Measurements from ENCODE around the gene SMIM43. TPM values are rescaled to one million over a fixed set of nuclear protein-coding genes. Genes with fewer than 3 reads are reported as not detected.

SMIM43 gene
- polyA plus RNA-seq, result not detected

DNA sequence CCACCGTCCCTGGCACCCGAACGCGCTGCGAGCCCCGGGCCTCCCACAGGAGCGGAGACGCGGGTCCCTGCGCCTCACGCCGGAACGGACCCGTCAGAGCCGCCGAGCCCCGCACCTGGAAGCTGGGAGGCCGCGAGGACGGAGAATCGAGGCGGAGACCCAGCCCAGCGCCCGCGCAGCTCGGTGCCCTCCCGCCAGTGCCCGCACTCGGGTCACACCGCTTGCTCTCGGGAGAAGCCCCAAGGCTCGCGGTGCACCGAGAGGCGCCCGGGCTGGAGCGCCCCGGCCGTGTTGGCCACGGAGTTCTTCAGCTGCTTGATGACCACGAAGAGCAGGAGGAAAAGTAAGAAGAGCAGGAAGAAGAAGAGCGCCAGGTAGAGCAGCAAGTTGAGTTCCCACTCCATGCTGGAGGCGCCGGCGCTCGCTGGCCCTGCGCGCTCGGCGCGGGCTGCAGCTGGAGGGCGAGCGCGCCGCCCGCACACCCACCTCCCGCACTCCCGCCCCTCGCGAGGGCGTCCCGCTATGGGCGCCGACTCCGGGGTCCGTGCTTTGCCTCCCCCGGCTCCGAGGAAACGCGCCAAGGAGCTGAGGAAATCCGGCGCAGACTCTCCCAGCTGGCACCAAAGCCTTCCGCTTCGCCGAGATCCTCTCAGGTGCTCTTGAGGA lies at the start of gene SMIM43:
SMIM43 (minus strand) TSS at position 463 of the 666 bp plus-strand sequence; CDS start at position 404, 59 bp downstream.
- peaks cover 0 to 3% of the 10 kb centered on the region in 2 donors for H3K4me1 Mint-ChIP-seq
- no peaks in the 10 kb centered on the region for H3K36me3 Mint-ChIP-seq
- peaks cover 14 to 22% (median 19%) of the 10 kb centered on the region in 3 donors for H3K27me3 Mint-ChIP-seq (ENCODE audit: low read depth in 3 of 3)
- DNase-seq, result no peak
- H3K27ac Mint-ChIP-seq, result no peak within 1 kb of the TSS
- H3K4me3 Mint-ChIP-seq, result no peak within 1 kb of the TSS
- H3K9me3 Mint-ChIP-seq, result no peaks in the 10 kb centered on the region

DNA sequence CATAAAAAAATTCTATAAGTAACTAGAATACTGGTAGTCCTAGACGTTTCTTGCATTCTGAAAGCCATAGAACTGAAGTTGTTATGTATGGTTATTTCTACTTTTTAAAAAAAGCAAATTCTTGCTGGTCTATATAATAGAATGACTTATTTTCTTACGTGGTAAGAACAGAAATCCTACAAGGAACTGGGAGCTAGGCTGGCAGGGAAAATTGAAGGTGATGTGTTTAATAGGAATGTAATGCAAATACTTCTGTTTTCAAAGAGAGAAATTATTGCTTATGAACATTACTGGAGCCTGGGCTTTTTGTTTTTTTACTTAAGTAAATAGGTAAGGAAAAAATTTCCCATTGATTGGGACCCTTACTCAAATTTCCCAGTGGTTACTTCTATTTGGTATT lies 49.8 kb upstream of the SMIM43 start:
- Mint-ChIP-seq H3K27me3 (ENCODE audit: low read depth in 3 of 3) (peaks cover 0 to 2% (median 0%) of the 10 kb centered on the region in 3 donors), H3K4me3 (no peak overlapping the region), H3K9me3 (no peaks in the 10 kb centered on the region), H3K4me1 (peaks cover 4 to 10% of the 10 kb centered on the region in 2 donors), H3K36me3 (peaks cover 8 to 54% (median 22%) of the 10 kb centered on the region in 3 donors), H3K27ac (no peak overlapping the region)
- DNase-seq, result no peak

- Mint-ChIP-seq H3K27ac (no peak overlapping the region), H3K4me1 (peaks cover 4 to 10% of the 10 kb centered on the region in 2 donors), H3K9me3 (no peaks in the 10 kb centered on the region), H3K27me3 (ENCODE audit: low read depth in 3 of 3) (no peaks in the 10 kb centered on the region), H3K36me3 (peaks cover 14 to 44% (median 32%) of the 10 kb centered on the region in 3 donors), H3K4me3 (no peak overlapping the region)
- DNase-seq, result no peak
These were observed 46.2 kb upstream of the SMIM43 start for GRCh38 chr4:121811122-121811521.

DNA sequence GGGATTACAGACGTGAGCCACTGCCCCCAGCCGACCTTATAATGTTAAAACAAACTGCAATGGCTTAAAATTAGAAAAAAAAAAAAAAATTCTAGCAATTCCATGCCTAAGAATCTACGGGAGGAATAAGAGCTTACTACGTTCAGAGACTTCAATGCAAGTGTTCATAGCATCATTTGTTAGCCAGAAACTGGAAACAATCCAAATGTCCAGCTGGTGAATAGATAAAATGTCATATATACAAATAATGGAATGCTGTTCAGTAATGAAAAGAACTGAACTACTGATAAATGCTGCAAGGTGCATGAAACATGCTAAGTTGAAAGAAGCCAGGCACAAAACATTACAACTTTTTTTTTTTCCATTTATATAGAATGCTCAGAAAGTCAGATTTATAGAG lies 41.4 kb upstream of the SMIM43 start:
- H3K27ac Mint-ChIP-seq, result no peak overlapping the region
- H3K27me3 Mint-ChIP-seq (ENCODE audit: low read depth in 3 of 3), result peaks cover under 1 to 10% (median under 1%) of the 10 kb centered on the region in 3 donors
- peaks cover 19 to 29% (median 27%) of the 10 kb centered on the region in 3 donors for H3K36me3 Mint-ChIP-seq
- no peak for DNase-seq
- peaks cover 18 to 33% of the 10 kb centered on the region in 2 donors for H3K4me1 Mint-ChIP-seq
- no peaks in the 10 kb centered on the region for H3K9me3 Mint-ChIP-seq
- no peak overlapping the region for H3K4me3 Mint-ChIP-seq

DNA sequence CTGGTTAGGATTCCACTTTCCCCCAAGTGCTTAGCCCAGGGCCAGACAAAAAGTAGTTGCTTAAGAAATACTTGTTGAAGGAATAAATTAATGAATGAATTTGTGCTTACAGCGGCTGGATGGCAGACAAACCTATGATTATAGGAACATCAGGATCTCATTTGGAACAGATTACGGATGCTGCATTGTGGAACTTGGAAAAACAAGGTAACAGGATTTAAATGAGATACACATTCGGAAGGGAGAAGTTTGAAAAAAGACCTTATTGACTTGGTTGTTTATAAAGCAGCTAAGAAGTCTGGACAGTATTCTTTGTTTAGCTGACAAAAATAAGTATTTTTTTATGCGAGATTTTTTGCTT lies 36.7 kb upstream of the SMIM43 start:
- H3K36me3 Mint-ChIP-seq, result peaks cover 9 to 12% (median 9%) of the 10 kb centered on the region in 3 donors
- H3K4me1 Mint-ChIP-seq, result peaks cover 27 to 42% of the 10 kb centered on the region in 2 donors
- H3K9me3 Mint-ChIP-seq, result no peaks in the 10 kb centered on the region
- H3K4me3 Mint-ChIP-seq, result peak overlapping the region; percentile 94 to 98 (median 97)
- DNase-seq, result no peak
- H3K27me3 Mint-ChIP-seq (ENCODE audit: low read depth in 3 of 3), result peaks cover 7 to 18% (median 12%) of the 10 kb centered on the region in 3 donors
- H3K27ac Mint-ChIP-seq, result peak overlapping the region; percentile 97 to 99 (median 98)

- H3K4me3 Mint-ChIP-seq, result peak within 1 kb of the TSS; percentile 94 to 98 (median 97)
- no peaks in the 10 kb centered on the region for H3K9me3 Mint-ChIP-seq
- H3K4me1 Mint-ChIP-seq, result peaks cover 27 to 42% of the 10 kb centered on the region in 2 donors
- peaks cover 4 to 9% (median 8%) of the 10 kb centered on the region in 3 donors for H3K36me3 Mint-ChIP-seq
- peak within 1 kb of the TSS; percentile 97 to 99 (median 98) for H3K27ac Mint-ChIP-seq
- peaks cover 7 to 18% (median 12%) of the 10 kb centered on the region in 3 donors for H3K27me3 Mint-ChIP-seq (ENCODE audit: low read depth in 3 of 3)
- DNase-seq, result peak; percentile 92 to 94 (median 93)
These were observed 36.2 kb upstream of the SMIM43 start, which contains the start of gene EXOSC9 for GRCh38 chr4:121800961-121801714. Gene EXOSC9, plus strand, starts transcription at chr4:121801323. Its CDS starts 102 bp downstream, at chr4:121801425.

DNA sequence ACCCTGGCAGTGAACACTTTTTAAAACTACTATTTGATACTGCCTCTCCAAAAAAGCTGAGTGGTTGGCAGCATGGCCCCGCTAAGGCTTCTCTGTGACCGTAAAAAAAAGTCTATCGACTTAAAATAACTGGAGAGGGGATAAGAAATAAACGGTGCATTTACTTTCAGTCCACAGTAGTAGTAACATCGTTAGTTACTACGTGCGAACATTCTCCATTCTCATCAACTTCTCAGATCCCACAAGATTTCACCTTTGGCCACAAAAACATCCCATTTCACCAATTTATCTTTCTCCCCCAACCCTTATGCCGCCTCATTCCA lies 35.6 kb upstream of the SMIM43 start:
- DNase-seq, result no peak
- Mint-ChIP-seq H3K27ac (peak overlapping the region; percentile 97 to 99 (median 98)), H3K9me3 (no peaks in the 10 kb centered on the region), H3K4me1 (peaks cover 27 to 42% of the 10 kb centered on the region in 2 donors), H3K4me3 (peak overlapping the region; percentile 94 to 98 (median 97)), H3K36me3 (peaks cover 3 to 9% (median 8%) of the 10 kb centered on the region in 3 donors), H3K27me3 (ENCODE audit: low read depth in 3 of 3) (peaks cover 7 to 18% (median 12%) of the 10 kb centered on the region in 3 donors)

DNA sequence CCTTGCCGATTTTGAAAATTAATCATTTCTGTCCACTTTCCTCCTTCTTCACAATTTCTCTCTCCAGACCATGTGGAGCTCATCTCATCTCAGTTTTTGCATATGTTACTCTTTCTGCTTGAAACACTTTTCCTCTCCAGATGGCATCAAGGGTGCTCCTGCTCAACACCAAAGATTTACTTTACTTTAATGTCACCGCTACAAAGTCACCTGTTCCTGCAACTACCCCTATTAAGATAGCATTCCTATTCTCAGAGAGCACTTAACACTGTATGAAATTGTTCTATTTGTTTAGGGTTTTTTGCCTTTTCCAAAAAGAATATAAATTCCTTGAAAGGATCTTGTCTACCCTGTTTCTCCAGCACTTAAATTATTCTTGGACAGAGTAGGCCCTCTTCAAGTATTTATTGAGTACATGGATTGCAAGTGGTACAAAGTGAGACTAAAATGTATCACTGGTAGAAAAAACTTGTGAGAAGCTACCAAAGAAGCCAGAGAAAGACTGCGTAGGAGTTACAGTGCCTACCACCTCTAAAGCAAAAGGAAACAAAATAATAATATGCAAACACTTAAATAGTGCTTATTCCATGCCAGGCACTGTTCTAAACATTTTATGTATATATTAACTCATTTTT lies 35.0 kb upstream of the SMIM43 start:
- H3K4me1 Mint-ChIP-seq, result peaks cover 27 to 39% of the 10 kb centered on the region in 2 donors
- peak overlapping the region; percentile 94 to 98 (median 97) for H3K4me3 Mint-ChIP-seq
- peak overlapping the region; percentile 97 to 99 (median 98) for H3K27ac Mint-ChIP-seq
- peaks cover 7 to 18% (median 12%) of the 10 kb centered on the region in 3 donors for H3K27me3 Mint-ChIP-seq (ENCODE audit: low read depth in 3 of 3)
- H3K36me3 Mint-ChIP-seq, result peaks cover 0 to 5% (median 3%) of the 10 kb centered on the region in 3 donors
- H3K9me3 Mint-ChIP-seq, result no peaks in the 10 kb centered on the region
- no peak for DNase-seq

DNA sequence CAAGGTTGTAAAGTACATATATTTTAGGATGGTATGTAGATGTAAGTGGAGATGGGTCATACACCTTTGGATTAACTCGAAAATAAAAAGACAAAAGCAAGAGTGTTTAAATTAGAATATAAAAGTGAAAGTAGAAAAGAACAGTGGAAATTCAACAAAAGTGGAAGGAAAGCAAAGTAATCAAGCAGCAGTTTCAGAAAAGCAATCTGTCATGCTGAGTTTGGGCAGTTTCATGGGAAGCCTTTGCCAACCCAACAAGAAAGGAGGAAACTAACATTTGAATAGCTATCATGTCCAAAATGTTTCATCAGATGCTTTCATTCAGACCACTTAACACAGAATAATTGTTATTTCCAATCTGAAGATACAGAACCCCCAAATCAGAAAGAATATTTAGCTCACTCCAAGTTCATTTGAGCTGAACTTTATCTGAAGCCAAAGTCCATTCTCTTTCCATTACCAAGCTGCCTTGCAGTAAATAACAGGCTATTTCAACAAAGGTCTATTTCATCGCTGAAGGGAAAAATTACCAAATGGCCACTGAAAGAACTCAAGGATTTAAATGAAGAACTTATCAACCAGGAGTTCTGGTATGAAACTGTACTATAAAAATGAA lies 34.4 kb upstream of the SMIM43 start:
- Mint-ChIP-seq H3K4me1 (peaks cover 27 to 34% of the 10 kb centered on the region in 2 donors), H3K36me3 (peaks cover 0 to 3% (median 0%) of the 10 kb centered on the region in 3 donors), H3K27ac (peak overlapping the region in 4 of 6 donors; percentile 45 to 97 (median 60)), H3K4me3 (peak overlapping the region in 4 of 5 donors; percentile 22 to 98 (median 97)), H3K9me3 (no peaks in the 10 kb centered on the region), H3K27me3 (ENCODE audit: low read depth in 3 of 3) (peaks cover 10 to 21% (median 14%) of the 10 kb centered on the region in 3 donors)
- DNase-seq, result no peak

GRCh38 chr4:121796283-121796682 lies 31.3 kb upstream of the SMIM43 start:
- H3K27ac Mint-ChIP-seq, result no peak overlapping the region
- H3K4me3 Mint-ChIP-seq, result no peak overlapping the region

GRCh38 chr4:121794505-121795188 lies 29.7 kb upstream of the SMIM43 start:
- Mint-ChIP-seq H3K27ac (no peak overlapping the region), H3K27me3 (ENCODE audit: low read depth in 3 of 3) (peaks cover 6 to 8% (median 8%) of the 10 kb centered on the region in 3 donors), H3K36me3 (no peaks in the 10 kb centered on the region), H3K4me3 (no peak overlapping the region), H3K9me3 (peaks cover 0 to 2% (median 0%) of the 10 kb centered on the region in 6 donors), H3K4me1 (peaks cover 0 to under 1% of the 10 kb centered on the region in 2 donors)
- DNase-seq, result no peak

More at GRCh38 chr4:121796283-121796682, 31.3 kb upstream of the SMIM43 start:
- DNase-seq, result no peak
- Mint-ChIP-seq H3K27me3 (ENCODE audit: low read depth in 3 of 3) (peaks cover 8 to 15% (median 15%) of the 10 kb centered on the region in 3 donors), H3K9me3 (no peaks in the 10 kb centered on the region), H3K36me3 (no peaks in the 10 kb centered on the region), H3K4me1 (peaks cover 13 to 17% of the 10 kb centered on the region in 2 donors)

DNA sequence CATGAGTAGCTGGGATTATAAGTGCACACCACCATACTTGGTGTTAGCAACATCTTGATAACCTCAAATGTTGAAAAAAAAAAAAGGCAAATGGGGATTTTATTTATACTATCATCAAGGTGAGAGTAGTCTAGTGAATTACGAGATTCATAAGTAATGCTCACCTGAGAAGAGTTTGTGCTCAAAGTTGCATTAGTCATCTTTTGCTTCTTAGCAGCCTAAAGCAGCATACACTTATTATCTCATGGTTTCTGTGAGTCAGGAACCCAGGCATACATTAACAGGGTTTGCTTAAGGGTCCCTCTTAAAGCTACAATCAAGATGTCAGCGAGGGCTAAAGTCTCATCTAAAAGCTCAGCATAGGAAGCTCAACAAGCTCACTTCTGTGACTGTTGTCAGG lies 28.0 kb upstream of the SMIM43 start:
- Mint-ChIP-seq H3K36me3 (no peaks in the 10 kb centered on the region), H3K27ac (no peak overlapping the region), H3K4me1 (no peaks in the 10 kb centered on the region), H3K27me3 (ENCODE audit: low read depth in 3 of 3) (peaks cover 6 to 17% (median 14%) of the 10 kb centered on the region in 3 donors), H3K9me3 (peaks cover 0 to 2% (median 0%) of the 10 kb centered on the region in 6 donors), H3K4me3 (no peak overlapping the region)
- DNase-seq, result no peak

DNA sequence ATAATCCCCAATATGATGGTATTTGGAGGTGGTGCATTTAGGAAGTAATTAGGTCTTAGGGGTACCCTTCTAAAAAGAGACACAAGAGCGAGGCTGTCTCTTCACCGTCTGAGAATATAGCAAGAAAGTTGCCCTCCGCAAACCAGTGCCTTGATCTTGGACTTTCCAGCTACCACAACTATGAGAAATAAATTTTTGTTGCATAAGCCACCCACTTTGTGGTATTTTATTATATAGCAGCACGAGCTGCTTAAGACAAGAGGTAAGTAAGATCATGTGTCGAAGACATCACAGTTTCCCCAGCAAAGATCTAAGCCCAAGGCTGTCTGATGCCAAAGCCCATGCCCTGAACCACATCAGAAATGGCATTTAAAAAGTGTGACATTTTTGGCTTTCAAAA lies 26.5 kb upstream of the SMIM43 start:
- Mint-ChIP-seq H3K27me3 (ENCODE audit: low read depth in 3 of 3) (peaks cover 6 to 23% (median 20%) of the 10 kb centered on the region in 3 donors), H3K4me3 (no peak overlapping the region), H3K27ac (no peak overlapping the region), H3K36me3 (no peaks in the 10 kb centered on the region), H3K9me3 (peaks cover 0 to 2% (median 0%) of the 10 kb centered on the region in 6 donors), H3K4me1 (no peaks in the 10 kb centered on the region)
- no peak for DNase-seq
